Caco-2 (cell line): ENCODE results near the gene NYAP2. TPM values are rescaled to one million over a fixed set of nuclear protein-coding genes. Genes with fewer than 3 reads are reported as not detected.

Experiments used
- BruUV-seq: library from RNA; stranded (reverse); fragments of 400-500 nt; replicated peaks from 2 replicates; lab custom pipeline; 2021; lab: Mats Ljungman, UMichigan
- CTCF ChIA-PET: fragments of 300-600 bp; sonication (Branson Sonifier 250); formaldehyde crosslinking; loops from one replicate; lab custom pipeline; 2022; ENCODE audit warnings: antibody characterized with exemption; lab: Charles Lee
- POLR2A ChIA-PET: fragments of 300-600 bp; sonication (Branson Sonifier 250); formaldehyde crosslinking; loops from one replicate; lab custom pipeline; 2022; ENCODE audit warnings: antibody characterized with exemption; lab: Charles Lee
- DNase-seq, 2 experiments: peaks; one replicate each; pipeline versions ENCODE4 v3.0.0 to v3.0.0-alpha.2; 2020 to 2022
- H3K27me3 ChIP-seq: replicated peaks from 2 replicates; pipeline ENCODE4 v1.6.0; 2011; ENCODE audit warnings: low read length; ENCODE audit not compliant: control insufficient read depth, insufficient read depth
- H3K36me3 ChIP-seq: 2 replicates; pipeline ENCODE4 v1.5.1; 2011; ENCODE audit warnings: low read length; ENCODE audit not compliant: control insufficient read depth, insufficient read depth
- H3K4me1 ChIP-seq: fragments of 250-450 bp; sonication (Bioruptor Pico); 2 replicates; pipeline ENCODE4 v1.5.1; 2020; ENCODE audit warnings: mild to moderate bottlenecking
- H3K4me3 ChIP-seq: 2 replicates; pipeline ENCODE4 v1.5.1; 2011; ENCODE audit warnings: low read depth, mild to moderate bottlenecking, control low read depth, low read length
- H3K9me3 ChIP-seq: fragments of 250-450 bp; sonication (Bioruptor Pico); 2 replicates; pipeline ENCODE4 v1.5.1; 2020; ENCODE audit warnings: mild to moderate bottlenecking, moderate library complexity
- H3K27ac Mint-ChIP-seq: one replicate; pipeline ENCODE4 v1.8.0; 2022; ENCODE audit warnings: mixed read lengths; ENCODE audit not compliant: unreplicated experiment
- H3K27me3 Mint-ChIP-seq: one replicate; pipeline ENCODE4 v1.8.0; 2022; ENCODE audit warnings: mixed read lengths; ENCODE audit not compliant: insufficient read depth, unreplicated experiment
- H3K36me3 Mint-ChIP-seq: one replicate; pipeline ENCODE4 v1.8.0; 2022; ENCODE audit warnings: mild to moderate bottlenecking, mixed read lengths; ENCODE audit not compliant: insufficient read depth, unreplicated experiment
- H3K4me1 Mint-ChIP-seq: one replicate; pipeline ENCODE4 v1.8.0; 2022; ENCODE audit warnings: low read depth, mixed read lengths; ENCODE audit not compliant: unreplicated experiment
- H3K4me3 Mint-ChIP-seq: one replicate; pipeline ENCODE4 v1.8.0; 2022; ENCODE audit warnings: mild to moderate bottlenecking, moderate library complexity, mixed read lengths; ENCODE audit not compliant: unreplicated experiment
- H3K9me3 Mint-ChIP-seq: one replicate; pipeline ENCODE4 v1.8.0; 2022; ENCODE audit warnings: mixed read lengths; ENCODE audit not compliant: unreplicated experiment
- intact Hi-C: fragments of 100-400 bp; cut with micrococcal nuclease; formaldehyde crosslinking; loops from one replicate; pipeline ENCODE4 v1.10.0; 2022; ENCODE audit not compliant: unreplicated experiment
- total RNA-seq: library from RNA; stranded (reverse); gene quantifications from 2 replicates; pipeline ENCODE4 v1.2.3, GENCODE V29; 2022
- TF ChIP-seq, protein P1 (sequence below), 2 experiments: fragments of 200-600 bp in 1 of 2; IDR thresholded peaks; 1 replicate in 1 of 2; 2 replicates in 1 of 2; pipeline versions ENCODE4 v1.5.1 to v1.8.0; 2011 to 2022; ENCODE audit warnings: antibody characterized with exemption in 1 of 2, control low read depth in 1 of 2, inconsistent platforms in 1 of 2, low read depth in 1 of 2, low read length in 1 of 2, mild to moderate bottlenecking in 1 of 2, moderate library complexity in 1 of 2; ENCODE audit not compliant: insufficient read depth in 1 of 2, severe bottlenecking in 1 of 2, unreplicated experiment in 1 of 2

The NYAP2 gene
- total RNA-seq, 1 experiment from 2014 or later: 0.11 TPM

- no peaks in the 10 kb centered on the region for H3K36me3 Mint-ChIP-seq
- TF ChIP-seq, protein P1, sequence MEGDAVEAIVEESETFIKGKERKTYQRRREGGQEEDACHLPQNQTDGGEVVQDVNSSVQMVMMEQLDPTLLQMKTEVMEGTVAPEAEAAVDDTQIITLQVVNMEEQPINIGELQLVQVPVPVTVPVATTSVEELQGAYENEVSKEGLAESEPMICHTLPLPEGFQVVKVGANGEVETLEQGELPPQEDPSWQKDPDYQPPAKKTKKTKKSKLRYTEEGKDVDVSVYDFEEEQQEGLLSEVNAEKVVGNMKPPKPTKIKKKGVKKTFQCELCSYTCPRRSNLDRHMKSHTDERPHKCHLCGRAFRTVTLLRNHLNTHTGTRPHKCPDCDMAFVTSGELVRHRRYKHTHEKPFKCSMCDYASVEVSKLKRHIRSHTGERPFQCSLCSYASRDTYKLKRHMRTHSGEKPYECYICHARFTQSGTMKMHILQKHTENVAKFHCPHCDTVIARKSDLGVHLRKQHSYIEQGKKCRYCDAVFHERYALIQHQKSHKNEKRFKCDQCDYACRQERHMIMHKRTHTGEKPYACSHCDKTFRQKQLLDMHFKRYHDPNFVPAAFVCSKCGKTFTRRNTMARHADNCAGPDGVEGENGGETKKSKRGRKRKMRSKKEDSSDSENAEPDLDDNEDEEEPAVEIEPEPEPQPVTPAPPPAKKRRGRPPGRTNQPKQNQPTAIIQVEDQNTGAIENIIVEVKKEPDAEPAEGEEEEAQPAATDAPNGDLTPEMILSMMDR (IDR thresholded peaks at IDR 0.05; ENCODE audit: insufficient read depth in 1 of 2, low read depth in 1 of 2, low read length in 1 of 2, severe bottlenecking in 1 of 2, unreplicated experiment in 1 of 2): no peak
- intact Hi-C loops: no loop called here
- POLR2A ChIA-PET: no interaction called here
- no peak overlapping the region for H3K4me3 ChIP-seq
- H3K27me3 Mint-ChIP-seq: no peaks in the 10 kb centered on the region
- no peak for DNase-seq
- no peaks in the 10 kb centered on the region for H3K4me1 ChIP-seq
- no peaks in the 10 kb centered on the region for H3K27me3 ChIP-seq
- no peak overlapping the region for H3K4me3 Mint-ChIP-seq
- H3K36me3 ChIP-seq: no peaks in the 10 kb centered on the region
- H3K9me3 Mint-ChIP-seq: no peaks in the 10 kb centered on the region
- no TSS peak for BruUV-seq
- no peaks in the 10 kb centered on the region for H3K4me1 Mint-ChIP-seq
- no peak overlapping the region for H3K27ac Mint-ChIP-seq
- no peaks in the 10 kb centered on the region for H3K9me3 ChIP-seq
- CTCF ChIA-PET: no interaction called here
Observed at GRCh38 chr2:225683258-225683657, 283.7 kb downstream of the NYAP2 start.

- Mint-ChIP-seq H3K9me3 (no peaks in the 10 kb centered on the region), H3K27me3 (no peaks in the 10 kb centered on the region), H3K4me1 (no peaks in the 10 kb centered on the region), H3K4me3 (no peak overlapping the region), H3K36me3 (no peaks in the 10 kb centered on the region), H3K27ac (no peak overlapping the region)
- ChIA-PET POLR2A (no interaction called here), CTCF (no interaction called here)
- BruUV-seq: no TSS peak
- Histone ChIP-seq H3K4me1 (no peaks in the 10 kb centered on the region), H3K36me3 (no peaks in the 10 kb centered on the region), H3K9me3 (no peaks in the 10 kb centered on the region), H3K27me3 (no peaks in the 10 kb centered on the region), H3K4me3 (no peak overlapping the region)
- intact Hi-C loops: no loop called here
- DNase-seq: no peak
- TF ChIP-seq, protein P1 (IDR thresholded peaks at IDR 0.05; ENCODE audit: insufficient read depth in 1 of 2, low read depth in 1 of 2, low read length in 1 of 2, severe bottlenecking in 1 of 2, unreplicated experiment in 1 of 2): no peak
Observed at GRCh38 chr2:225690153-225690552, 290.6 kb downstream of the NYAP2 start.

- H3K9me3 ChIP-seq: no peaks in the 10 kb centered on the region
- H3K9me3 Mint-ChIP-seq: no peaks in the 10 kb centered on the region
- H3K27ac Mint-ChIP-seq: no peak overlapping the region
- intact Hi-C loops: no loop called here
- no peaks in the 10 kb centered on the region for H3K4me1 ChIP-seq
- POLR2A ChIA-PET: interaction anchor here (0.6 kb wide), 1 partner anchor 27 kb away, joined by 3 read pairs; no protein-coding TSS in a partner anchor
- BruUV-seq: no TSS peak
- DNase-seq: no peak
- no peaks in the 10 kb centered on the region for H3K36me3 Mint-ChIP-seq
- no peaks in the 10 kb centered on the region for H3K36me3 ChIP-seq
- H3K27me3 ChIP-seq: no peaks in the 10 kb centered on the region
- H3K4me1 Mint-ChIP-seq: no peaks in the 10 kb centered on the region
- TF ChIP-seq, protein P1 (IDR thresholded peaks at IDR 0.05; ENCODE audit: insufficient read depth in 1 of 2, low read depth in 1 of 2, low read length in 1 of 2, severe bottlenecking in 1 of 2, unreplicated experiment in 1 of 2): no peak
- CTCF ChIA-PET: no interaction called here
- no peak overlapping the region for H3K4me3 ChIP-seq
- no peaks in the 10 kb centered on the region for H3K27me3 Mint-ChIP-seq
- no peak overlapping the region for H3K4me3 Mint-ChIP-seq
Observed at GRCh38 chr2:225691711-225692110, 292.2 kb downstream of the NYAP2 start.
